HG03196 (cell line): ENCODE measurements around the gene SLC10A1.

Source experiments
- ATAC-seq: cut with Tn5 transposase; IDR thresholded peaks from one replicate; pipeline ENCODE4 v1.9.1; 2021; ENCODE audit not compliant: unreplicated experiment

The SLC10A1 gene

DNA sequence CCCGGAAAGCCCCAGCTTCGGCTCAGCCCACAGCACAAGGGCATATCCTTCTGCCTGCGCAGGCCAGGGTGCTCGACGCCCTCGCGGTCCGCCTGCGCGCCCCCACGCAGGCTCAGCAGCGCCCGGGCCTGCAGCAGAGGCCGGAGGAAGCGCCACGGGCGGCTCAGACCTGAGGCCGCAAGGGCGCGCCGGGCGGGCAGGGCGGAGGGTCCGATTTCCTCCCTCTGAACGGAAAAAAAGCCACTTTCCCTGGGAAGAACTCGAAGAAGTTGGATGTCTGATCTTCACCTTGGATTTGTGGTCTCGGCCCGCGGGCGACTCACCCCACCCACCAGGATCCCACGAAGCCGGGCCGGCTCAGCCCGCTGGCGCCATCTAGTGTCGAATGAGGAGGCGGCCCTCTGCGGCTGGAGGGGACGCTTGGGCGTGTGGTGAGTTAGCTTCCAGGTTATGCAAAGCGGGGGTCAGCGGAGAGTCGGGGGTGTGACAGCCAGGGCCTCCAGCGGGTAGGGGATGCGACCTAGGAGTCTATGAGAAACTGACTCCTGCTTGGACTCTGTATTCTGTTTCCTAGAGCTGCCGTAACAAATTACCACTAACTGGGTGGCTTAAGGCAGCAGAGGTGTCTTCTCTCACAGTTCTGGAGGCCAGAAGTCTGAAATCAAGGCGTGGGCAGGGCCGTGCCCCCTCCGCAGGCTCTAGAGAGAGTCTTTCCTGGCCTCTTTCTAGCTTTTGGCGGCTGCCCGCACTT lies 70.1 kb downstream of the SLC10A1 start:
- peak; percentile 90 for ATAC-seq
